Heart left ventricle (tissue), 13 donors: Measurements from ENCODE around the gene GNMT.
"Not testable (repeated sequence)": the region's sequence is repeated elsewhere in the genome, so short reads cannot be mapped to it uniquely, and the experiment has no call there.

ENCODE experiments used
- CTCF ChIP-seq, 12 donors: fragments of 200-600 bp; sonication (generic) in 4 of 12; IDR thresholded peaks; one replicate each; pipeline versions ENCODE4 v1.5.0 to v1.8.0; 2018 to 2022; ENCODE audit warnings: antibody characterized with exemption in 12 of 12, mild to moderate bottlenecking in 5 of 12
- POLR2A ChIP-seq, 2 donors: fragments of 450-650 bp; IDR thresholded peaks; one replicate each; pipeline ENCODE4 v1.6.1; 2017; ENCODE audit warnings: antibody characterized with exemption in 2 of 2, mild to moderate bottlenecking in 2 of 2, moderate library complexity in 2 of 2
- donor health status: ischemic (EF 13 %, LVEDD 7.1; RV severe dilation, severe dysfunction).
- donor health status: DM: no; HTN: yes; CAD: no.
- donor health status: DM: no; HTN: no; CAD: no.
- donor health status: ischemic (EF 25% LVEDD 6.9; RV normal size, moderate dysfunction).
- donor health status: ischemic (EF 25% LVEDD 5.7; RV mildly dilated, moderate dysfunction).
- donor health status: ischemic (EF 35%, LVEDD 5.7; RV mildly dilated, moderate dysfunction).
- donor health status: nonischemic (EF 11% LVEDD 7.7; RV severe dilation, severe dysfunction).
- donor health status: DM: yes; HTN: yes; CAD: no.
- donor health status: PGD.
- donor health status: ischemic (EF 29% LVEDD 5.4; RV normal size, mild dysfunction).
- donor health status: nonischemic (EF 23%, LVEDD 6.1; RV moderate dilation, normal function).

GRCh38 chr6:42954405-42954804 is 6.1 kb upstream of the GNMT start:
- not testable (repeated sequence) for TF ChIP-seq CTCF, POLR2A (IDR thresholded peaks at IDR 0.05)
